Ovary (tissue), 3 donors: ENCODE data around the gene CCNL1.

ENCODE experiments used
- CTCF ChIP-seq, 3 donors: fragments of 450-650 bp in 2 of 3; fragments of 200-600 bp in 1 of 3; IDR thresholded peaks; one replicate each; pipeline versions ENCODE4 v1.5.1 to v1.8.0; 2016 to 2022; ENCODE audit warnings: antibody characterized with exemption in 3 of 3, mild to moderate bottlenecking in 1 of 3
- POLR2A ChIP-seq: fragments of 450-650 bp; IDR thresholded peaks from one replicate; pipeline ENCODE4 v1.6.1; 2017; ENCODE audit warnings: antibody characterized with exemption, mild to moderate bottlenecking, moderate library complexity
- donor health status: DM: no; HTN: no; CAD: no.

GRCh38 chr3:157190380-157190872, 30.5 kb upstream of the CCNL1 start:
- no peak for TF ChIP-seq CTCF (IDR thresholded peaks at IDR 0.05)
- TF ChIP-seq POLR2A, result no peak
